ENCODE results near the gene PRKCB.

The PRKCB gene

DNA sequence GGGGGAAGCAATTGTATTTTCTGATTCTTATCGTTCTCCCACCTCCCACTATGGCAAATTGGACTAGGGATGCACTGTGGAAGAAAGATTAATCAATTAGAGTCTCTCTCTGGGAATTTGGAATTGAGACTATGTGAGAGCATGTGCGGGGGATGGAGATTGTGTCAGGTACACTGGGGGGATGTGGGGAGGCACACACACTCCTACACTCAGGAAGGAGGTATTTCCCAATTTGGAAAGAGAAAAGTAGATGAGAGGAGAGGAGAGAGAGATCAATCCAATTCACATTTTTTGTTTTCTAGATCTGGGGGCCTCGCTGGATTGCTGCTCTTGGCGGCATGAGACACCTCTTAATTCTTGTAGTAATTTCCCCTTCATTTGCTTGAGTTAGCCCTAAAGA lies 14.3 kb upstream of the PRKCB start:
- no peak overlapping the region for H3K27ac ChIP-seq (ENCODE audit: low read depth, low read length)
- no peaks in the 10 kb centered on the region for H3K9me3 ChIP-seq (ENCODE audit: control insufficient read depth, insufficient read depth, low read length)
- TF ChIP-seq, protein P1, sequence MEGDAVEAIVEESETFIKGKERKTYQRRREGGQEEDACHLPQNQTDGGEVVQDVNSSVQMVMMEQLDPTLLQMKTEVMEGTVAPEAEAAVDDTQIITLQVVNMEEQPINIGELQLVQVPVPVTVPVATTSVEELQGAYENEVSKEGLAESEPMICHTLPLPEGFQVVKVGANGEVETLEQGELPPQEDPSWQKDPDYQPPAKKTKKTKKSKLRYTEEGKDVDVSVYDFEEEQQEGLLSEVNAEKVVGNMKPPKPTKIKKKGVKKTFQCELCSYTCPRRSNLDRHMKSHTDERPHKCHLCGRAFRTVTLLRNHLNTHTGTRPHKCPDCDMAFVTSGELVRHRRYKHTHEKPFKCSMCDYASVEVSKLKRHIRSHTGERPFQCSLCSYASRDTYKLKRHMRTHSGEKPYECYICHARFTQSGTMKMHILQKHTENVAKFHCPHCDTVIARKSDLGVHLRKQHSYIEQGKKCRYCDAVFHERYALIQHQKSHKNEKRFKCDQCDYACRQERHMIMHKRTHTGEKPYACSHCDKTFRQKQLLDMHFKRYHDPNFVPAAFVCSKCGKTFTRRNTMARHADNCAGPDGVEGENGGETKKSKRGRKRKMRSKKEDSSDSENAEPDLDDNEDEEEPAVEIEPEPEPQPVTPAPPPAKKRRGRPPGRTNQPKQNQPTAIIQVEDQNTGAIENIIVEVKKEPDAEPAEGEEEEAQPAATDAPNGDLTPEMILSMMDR (IDR thresholded peaks at IDR 0.05; ENCODE audit: low read depth, low read length, poor library complexity, severe bottlenecking), result no peak
- TF ChIP-seq EZH2phosphoT487 (IDR thresholded peaks at IDR 0.05; ENCODE audit: borderline replicate concordance, low read length), result no peak
- H4K20me1 ChIP-seq (ENCODE audit: control insufficient read depth, insufficient read depth, low read depth, low read length), result no peaks in the 10 kb centered on the region
- no peaks in the 10 kb centered on the region for H3K79me2 ChIP-seq (ENCODE audit: control insufficient read depth, low read length)
- H3K27me3 ChIP-seq (ENCODE audit: control insufficient read depth, low read length), result peaks cover 9% of the 10 kb centered on the region
- H3K4me1 ChIP-seq (ENCODE audit: control insufficient read depth, low read length), result peaks cover 4% of the 10 kb centered on the region
- H3K36me3 ChIP-seq (ENCODE audit: control insufficient read depth, low read length), result no peaks in the 10 kb centered on the region
- H3K9me2 ChIP-seq (replicated peaks; ENCODE audit: control insufficient read depth, low read length), result no peaks in the 10 kb centered on the region
- H3K4me2 ChIP-seq (ENCODE audit: low read length), result no peak overlapping the region
- no peak overlapping the region for H3K4me3 ChIP-seq (ENCODE audit: low read length)
- H3F3A ChIP-seq (ENCODE audit: control insufficient read depth, insufficient read depth), result no peaks in the 10 kb centered on the region

DNA sequence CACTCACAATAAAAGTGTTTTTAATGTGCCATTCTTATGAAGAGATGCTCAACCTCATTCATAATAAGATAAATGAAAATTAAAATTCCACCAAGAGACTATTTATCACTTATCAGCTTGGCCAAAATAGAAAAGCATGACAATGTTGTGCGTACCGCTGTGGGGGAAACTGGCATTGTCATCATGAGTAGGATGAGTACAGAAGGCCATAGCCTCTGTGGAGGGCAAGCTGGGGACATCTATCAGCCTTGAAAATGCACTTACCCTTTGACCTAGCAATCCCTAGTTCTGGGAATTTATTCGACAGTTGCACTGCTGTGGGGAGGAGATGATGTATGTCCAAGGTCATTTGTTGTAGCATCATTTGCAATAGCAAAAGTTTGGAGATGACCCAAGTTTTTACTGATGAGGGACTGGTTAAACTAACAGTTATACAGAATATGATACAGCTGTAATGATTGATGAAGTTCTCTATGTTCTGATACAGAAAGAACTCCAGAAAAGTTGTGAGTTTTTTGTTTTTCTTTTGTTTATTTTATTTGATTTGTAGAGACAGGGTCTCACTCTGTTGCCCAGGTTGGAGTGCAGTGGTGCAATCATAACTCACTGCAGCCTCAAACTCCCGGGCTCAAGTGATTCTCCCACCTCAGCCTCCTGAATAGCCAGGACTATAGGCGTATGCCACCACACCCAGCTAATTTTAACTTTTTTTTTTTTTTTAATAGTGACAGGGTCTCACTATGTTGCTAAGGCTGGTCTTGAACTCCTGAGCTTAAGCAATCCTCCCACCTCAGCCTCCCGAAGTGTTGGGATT lies 13.7 kb upstream of the PRKCB start:
- TF ChIP-seq EZH2phosphoT487 (IDR thresholded peaks at IDR 0.05; ENCODE audit: borderline replicate concordance, low read length), result no peak
- TF ChIP-seq, protein P1 (IDR thresholded peaks at IDR 0.05; ENCODE audit: low read depth, low read length, poor library complexity, severe bottlenecking), result no peak
- Histone ChIP-seq H3K9me2 (replicated peaks; ENCODE audit: control insufficient read depth, low read length) (no peaks in the 10 kb centered on the region), H3K4me2 (ENCODE audit: low read length) (no peak overlapping the region), H3K79me2 (ENCODE audit: control insufficient read depth, low read length) (no peaks in the 10 kb centered on the region), H3K9me3 (ENCODE audit: control insufficient read depth, insufficient read depth, low read length) (no peaks in the 10 kb centered on the region), H3K4me3 (ENCODE audit: low read length) (no peak overlapping the region), H3K27ac (ENCODE audit: low read depth, low read length) (no peak overlapping the region), H3K36me3 (ENCODE audit: control insufficient read depth, low read length) (no peaks in the 10 kb centered on the region), H4K20me1 (ENCODE audit: control insufficient read depth, insufficient read depth, low read depth, low read length) (no peaks in the 10 kb centered on the region), H3K27me3 (ENCODE audit: control insufficient read depth, low read length) (peaks cover 9% of the 10 kb centered on the region; the same call in 1 of the 2 replicates), H3F3A (ENCODE audit: control insufficient read depth, insufficient read depth) (no peaks in the 10 kb centered on the region), H3K4me1 (ENCODE audit: control insufficient read depth, low read length) (peaks cover 10% of the 10 kb centered on the region)

DNA sequence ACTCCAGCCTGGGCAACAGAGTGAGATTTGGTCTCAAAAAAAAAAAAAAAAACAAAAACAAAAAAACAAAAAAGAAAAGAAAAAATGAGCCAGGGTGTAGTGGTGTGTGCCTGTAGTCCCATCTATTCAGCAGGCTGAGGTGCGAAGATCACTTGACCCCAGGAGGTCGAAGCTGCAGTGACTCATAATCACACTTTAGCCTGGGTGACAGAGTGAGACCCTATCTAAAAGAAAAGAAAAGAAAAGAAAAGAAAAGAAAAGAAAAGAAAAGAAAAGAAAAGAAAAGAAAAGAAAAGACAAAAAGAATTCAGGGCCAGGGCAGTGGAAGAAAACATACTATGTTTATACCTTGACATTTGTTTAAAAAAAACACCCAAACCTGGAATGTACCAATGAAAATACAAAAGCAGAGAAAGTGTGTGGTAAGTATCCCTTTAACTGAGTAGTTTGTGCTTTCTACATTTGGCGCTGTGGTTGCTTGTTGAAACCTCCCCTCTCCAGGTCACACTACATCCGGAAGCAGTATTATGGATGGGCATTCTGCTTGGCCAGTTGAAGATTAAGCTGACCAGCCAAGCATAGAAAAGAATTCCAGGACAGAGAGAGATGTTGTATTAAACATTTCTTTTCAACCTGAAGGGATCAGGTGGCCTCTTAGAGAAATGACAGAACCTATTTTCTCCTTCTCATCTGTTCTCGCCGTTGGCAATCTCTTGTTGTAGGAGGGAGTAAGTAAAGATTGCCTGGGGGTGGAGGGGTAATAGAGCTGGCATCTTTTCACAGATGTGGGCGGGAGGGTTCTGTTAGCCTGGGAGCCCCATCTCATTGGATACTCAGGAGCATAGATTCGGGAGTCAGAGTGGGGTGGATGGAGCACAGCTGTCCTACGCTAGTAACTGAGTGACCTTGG lies 12.1 kb upstream of the PRKCB start:
- 0 out of 2 replicates have a peak, but pooled peaks cover 1% of the 10 kb centered on the region for H3K9me3 ChIP-seq (ENCODE audit: control insufficient read depth, insufficient read depth, low read length)
- TF ChIP-seq, protein P1 (IDR thresholded peaks at IDR 0.05; ENCODE audit: low read depth, low read length, poor library complexity, severe bottlenecking), result no peak
- no peak for TF ChIP-seq EZH2phosphoT487 (IDR thresholded peaks at IDR 0.05; ENCODE audit: borderline replicate concordance, low read length)
- no peak overlapping the region for H3K4me3 ChIP-seq (ENCODE audit: low read length)
- peaks cover 11% of the 10 kb centered on the region for H3K4me1 ChIP-seq (ENCODE audit: control insufficient read depth, low read length)
- H3F3A ChIP-seq (ENCODE audit: control insufficient read depth, insufficient read depth), result no peaks in the 10 kb centered on the region
- H3K36me3 ChIP-seq (ENCODE audit: control insufficient read depth, low read length), result no peaks in the 10 kb centered on the region
- no peaks in the 10 kb centered on the region for H3K9me2 ChIP-seq (replicated peaks; ENCODE audit: control insufficient read depth, low read length)
- H3K79me2 ChIP-seq (ENCODE audit: control insufficient read depth, low read length), result no peaks in the 10 kb centered on the region
- no peak overlapping the region for H3K4me2 ChIP-seq (ENCODE audit: low read length)
- H3K27ac ChIP-seq (ENCODE audit: low read depth, low read length), result no peak overlapping the region
- no peaks in the 10 kb centered on the region for H4K20me1 ChIP-seq (ENCODE audit: control insufficient read depth, insufficient read depth, low read depth, low read length)
- peaks cover 4% of the 10 kb centered on the region; the same call in 1 of the 2 replicates for H3K27me3 ChIP-seq (ENCODE audit: control insufficient read depth, low read length)
